Prostate gland (tissue), 1 donor: ENCODE results near the gene AOC1.

Experiments used
- POLR2A ChIP-seq: fragments of 450-650 bp; IDR thresholded peaks from one replicate; pipeline ENCODE4 v1.6.1; 2016; ENCODE audit warnings: antibody characterized with exemption, mild to moderate bottlenecking
- POLR2AphosphoS5 ChIP-seq: sonication (generic); formaldehyde crosslinking; IDR thresholded peaks from one replicate; pipeline ENCODE4 v1.6.1; 2017; ENCODE audit warnings: antibody characterized with exemption

DNA sequence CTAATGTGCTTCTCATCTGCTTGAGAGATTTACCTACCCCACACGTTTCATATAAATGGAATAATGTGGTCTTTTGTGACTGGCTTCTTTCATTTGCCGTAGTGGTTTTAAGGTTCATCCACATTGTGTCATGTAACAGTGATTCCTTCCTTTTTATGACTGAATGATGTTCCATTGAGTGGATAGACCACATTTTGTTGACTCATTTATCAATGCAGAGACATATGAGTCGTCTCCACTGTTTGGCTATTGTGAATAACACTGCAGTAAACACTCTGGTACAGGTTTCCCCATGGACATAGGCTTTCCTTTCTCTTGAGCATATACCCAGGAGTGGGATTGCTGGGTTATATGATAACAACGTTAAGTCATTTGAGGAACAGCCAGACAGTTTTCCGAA is 2.0 kb upstream of the AOC1 start:
- no peak for TF ChIP-seq POLR2A
- no peak for TF ChIP-seq POLR2AphosphoS5
